Measurements from ENCODE around the gene SELENBP1.
"Not testable (repeated sequence)": the region's sequence is repeated elsewhere in the genome, so short reads cannot be mapped to it uniquely, and the experiment has no call there.

The SELENBP1 gene

GRCh38 chr1:151352021-151352718, 20.3 kb downstream of the SELENBP1 start:
- no peak overlapping the region for H3K4me3 ChIP-seq (ENCODE audit: low read depth, low read length)
- peaks cover 3% of the 10 kb centered on the region for H3K9me3 ChIP-seq (ENCODE audit: control insufficient read depth, insufficient read depth, low read length)
- peaks cover 5% of the 10 kb centered on the region for H3K4me1 ChIP-seq (ENCODE audit: control insufficient read depth, insufficient read depth, low read length)
- H3K36me3 ChIP-seq (ENCODE audit: control insufficient read depth, insufficient read depth, low read length), result no peaks in the 10 kb centered on the region
- no peaks in the 10 kb centered on the region for H3K27me3 ChIP-seq (ENCODE audit: control insufficient read depth, insufficient read depth, low read length)
- no peak overlapping the region for H3K9ac ChIP-seq (ENCODE audit: low read depth, low read length)

DNA sequence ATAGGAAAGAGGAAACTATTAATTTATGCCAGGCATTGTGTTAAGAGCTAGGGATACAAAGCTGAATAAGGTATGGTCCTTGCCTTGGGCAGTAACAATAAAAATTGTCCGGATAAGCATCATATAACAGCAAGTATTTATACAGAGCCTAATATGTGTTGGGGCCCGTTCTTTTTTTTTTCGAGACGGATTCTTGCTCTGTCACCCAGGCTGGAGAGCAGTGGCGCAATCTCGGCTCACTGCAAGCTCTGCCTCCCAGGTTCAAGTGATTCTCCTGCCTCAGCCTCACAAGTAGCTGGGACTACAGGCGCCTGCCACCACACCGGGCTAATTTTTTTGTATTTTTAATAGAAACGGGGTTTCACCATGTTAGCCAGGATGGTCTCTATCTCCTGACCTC, 22.2 kb downstream of the SELENBP1 start:
- not testable (repeated sequence) for H3K27me3 ChIP-seq (ENCODE audit: control insufficient read depth, insufficient read depth, low read length); H3K36me3 ChIP-seq (ENCODE audit: control insufficient read depth, insufficient read depth, low read length); H3K9ac ChIP-seq (ENCODE audit: low read depth, low read length); H3K4me3 ChIP-seq (ENCODE audit: low read depth, low read length); H3K9me3 ChIP-seq (ENCODE audit: control insufficient read depth, insufficient read depth, low read length)
- peaks cover 11% of the 10 kb centered on the region for H3K4me1 ChIP-seq (ENCODE audit: control insufficient read depth, insufficient read depth, low read length)

- Histone ChIP-seq H3K27me3 (ENCODE audit: control insufficient read depth, insufficient read depth, low read length) (no peaks in the 10 kb centered on the region), H3K36me3 (ENCODE audit: control insufficient read depth, insufficient read depth, low read length) (peaks cover 14% of the 10 kb centered on the region), H3K9ac (ENCODE audit: low read depth, low read length) (peak overlapping the region; percentile 47), H3K4me1 (ENCODE audit: control insufficient read depth, insufficient read depth, low read length) (peaks cover 11% of the 10 kb centered on the region), H3K9me3 (ENCODE audit: control insufficient read depth, insufficient read depth, low read length) (peaks cover 3% of the 10 kb centered on the region), H3K4me3 (ENCODE audit: low read depth, low read length) (peak overlapping the region; percentile 43)
Observed at GRCh38 chr1:151347523-151348246, 24.8 kb downstream of the SELENBP1 start.

DNA sequence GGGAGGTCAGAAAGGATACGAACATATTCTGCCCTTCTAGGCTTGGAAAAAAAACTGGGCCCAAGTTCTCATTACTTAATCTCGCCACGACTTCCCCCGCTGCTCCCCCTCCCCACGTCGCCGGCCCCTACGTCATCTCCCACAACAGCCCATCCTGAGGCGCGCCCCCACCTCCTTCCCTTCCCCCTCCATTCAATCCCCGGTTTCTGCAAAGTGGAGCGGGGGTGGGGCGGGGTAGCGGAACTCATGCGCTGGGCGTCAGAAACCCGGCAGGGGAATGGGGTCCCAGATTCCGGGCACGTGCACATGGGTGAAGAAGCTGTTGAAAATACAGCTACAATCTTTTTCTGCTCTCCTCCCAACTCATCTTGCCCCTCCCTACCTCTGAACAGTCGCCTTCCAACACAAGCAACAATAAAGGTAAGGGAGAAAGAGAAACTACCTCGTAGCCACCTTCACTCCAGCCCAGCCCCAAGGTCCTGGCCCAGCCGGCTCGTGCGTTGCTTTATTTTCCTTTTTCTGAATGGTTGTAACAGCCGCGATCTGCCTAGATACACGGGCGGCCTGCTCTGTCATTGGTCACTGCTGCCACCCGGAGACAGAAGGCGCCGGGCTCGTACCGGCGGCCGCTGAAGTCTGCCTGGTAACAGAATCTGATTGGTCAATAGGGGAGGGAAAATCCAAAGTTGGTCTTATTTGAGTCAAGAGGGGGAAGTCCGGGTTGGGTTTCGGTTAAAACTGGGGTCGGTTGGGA, 25.6 kb downstream of the SELENBP1 start, which contains the start of gene RFX5:
Gene RFX5, minus strand, starts transcription at position 484 of the 754 bp plus-strand sequence. CDS start 932 bp downstream, outside the sequence.
- Histone ChIP-seq H3K4me1 (ENCODE audit: control insufficient read depth, insufficient read depth, low read length) (peaks cover 11% of the 10 kb centered on the region), H3K36me3 (ENCODE audit: control insufficient read depth, insufficient read depth, low read length) (peaks cover 21% of the 10 kb centered on the region), H3K9ac (ENCODE audit: low read depth, low read length) (peak within 1 kb of the TSS; percentile 98), H3K9me3 (ENCODE audit: control insufficient read depth, insufficient read depth, low read length) (peaks cover 2% of the 10 kb centered on the region), H3K4me3 (ENCODE audit: low read depth, low read length) (peak within 1 kb of the TSS; percentile 89), H3K27me3 (ENCODE audit: control insufficient read depth, insufficient read depth, low read length) (no peaks in the 10 kb centered on the region)

DNA sequence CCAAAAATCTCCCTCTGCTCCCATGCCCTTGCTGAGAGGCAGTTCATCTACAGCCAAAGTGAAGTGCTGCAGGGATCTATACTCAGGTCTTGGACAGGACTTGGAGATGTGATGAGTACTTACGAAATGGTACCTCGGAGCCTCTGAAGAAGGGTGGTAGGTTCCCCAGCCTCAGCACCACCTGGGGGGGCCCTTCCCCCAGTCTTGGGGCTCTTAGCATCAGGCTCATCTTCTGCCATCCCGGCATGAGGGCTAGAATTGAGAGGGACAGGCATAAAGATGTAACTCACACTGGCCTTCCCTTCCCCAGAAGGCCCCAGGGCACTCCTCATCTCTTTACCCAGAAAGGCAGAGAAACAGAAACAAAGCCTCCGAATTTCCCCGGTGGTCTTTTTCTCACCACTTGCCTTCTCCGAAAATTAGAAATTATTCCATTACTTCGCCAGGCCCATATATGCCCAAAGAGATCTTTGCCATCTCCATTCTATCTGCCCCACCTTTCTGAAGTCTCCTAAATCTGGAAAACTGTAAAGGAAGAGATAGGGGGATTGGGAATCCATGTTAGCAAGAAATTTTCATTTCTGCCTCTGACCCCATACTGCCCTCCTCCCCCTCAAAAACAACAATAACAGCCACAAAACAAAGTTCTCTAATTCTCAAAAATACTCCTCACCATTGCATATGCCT, 26.3 kb downstream of the SELENBP1 start:
- Histone ChIP-seq H3K4me3 (ENCODE audit: low read depth, low read length) (peak overlapping the region; percentile 89), H3K9ac (ENCODE audit: low read depth, low read length) (peak overlapping the region; percentile 98), H3K27me3 (ENCODE audit: control insufficient read depth, insufficient read depth, low read length) (no peaks in the 10 kb centered on the region), H3K9me3 (ENCODE audit: control insufficient read depth, insufficient read depth, low read length) (no peaks in the 10 kb centered on the region), H3K4me1 (ENCODE audit: control insufficient read depth, insufficient read depth, low read length) (peaks cover 11% of the 10 kb centered on the region), H3K36me3 (ENCODE audit: control insufficient read depth, insufficient read depth, low read length) (peaks cover 21% of the 10 kb centered on the region)

- no peak overlapping the region for H3K4me3 ChIP-seq (ENCODE audit: low read depth, low read length)
- H3K9ac ChIP-seq (ENCODE audit: low read depth, low read length), result no peak overlapping the region
- no peaks in the 10 kb centered on the region for H3K9me3 ChIP-seq (ENCODE audit: control insufficient read depth, insufficient read depth, low read length)
- H3K4me1 ChIP-seq (ENCODE audit: control insufficient read depth, insufficient read depth, low read length), result peaks cover 11% of the 10 kb centered on the region
- H3K36me3 ChIP-seq (ENCODE audit: control insufficient read depth, insufficient read depth, low read length), result peaks cover 21% of the 10 kb centered on the region
- no peaks in the 10 kb centered on the region for H3K27me3 ChIP-seq (ENCODE audit: control insufficient read depth, insufficient read depth, low read length)
Observed at GRCh38 chr1:151344291-151344690, 28.2 kb downstream of the SELENBP1 start.

GRCh38 chr1:151343587-151343986, 28.9 kb downstream of the SELENBP1 start:
- no peak overlapping the region for H3K9ac ChIP-seq (ENCODE audit: low read depth, low read length)

DNA sequence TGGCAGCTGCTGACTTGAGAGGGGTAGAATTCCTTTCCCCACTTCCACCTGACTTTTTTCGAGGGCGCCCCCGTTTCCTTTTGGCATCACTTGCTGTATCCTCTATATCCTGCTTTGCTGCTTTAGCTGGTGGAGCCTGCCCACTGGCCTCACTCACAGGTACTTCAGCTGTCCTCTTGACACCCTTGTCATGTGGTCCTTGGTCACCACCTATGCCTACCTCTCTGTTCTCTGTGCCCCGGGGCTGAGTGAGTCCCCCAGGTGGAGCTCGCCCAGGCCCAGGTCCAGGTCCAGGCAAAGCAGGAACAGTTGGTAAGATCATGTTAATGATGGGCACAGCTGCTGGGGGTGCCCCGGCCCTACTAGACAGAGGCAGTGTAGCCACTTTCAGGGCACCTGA, 29.9 kb downstream of the SELENBP1 start:
- H3K36me3 ChIP-seq (ENCODE audit: control insufficient read depth, insufficient read depth, low read length), result peaks cover 21% of the 10 kb centered on the region
- peaks cover 6% of the 10 kb centered on the region for H3K4me1 ChIP-seq (ENCODE audit: control insufficient read depth, insufficient read depth, low read length)
- no peaks in the 10 kb centered on the region for H3K27me3 ChIP-seq (ENCODE audit: control insufficient read depth, insufficient read depth, low read length)
- no peak overlapping the region for H3K9ac ChIP-seq (ENCODE audit: low read depth, low read length)
- no peak overlapping the region for H3K4me3 ChIP-seq (ENCODE audit: low read depth, low read length)
- H3K9me3 ChIP-seq (ENCODE audit: control insufficient read depth, insufficient read depth, low read length), result no peaks in the 10 kb centered on the region

More at GRCh38 chr1:151343587-151343986, 28.9 kb downstream of the SELENBP1 start:
- Histone ChIP-seq H3K36me3 (ENCODE audit: control insufficient read depth, insufficient read depth, low read length) (peaks cover 21% of the 10 kb centered on the region), H3K27me3 (ENCODE audit: control insufficient read depth, insufficient read depth, low read length) (no peaks in the 10 kb centered on the region), H3K4me3 (ENCODE audit: low read depth, low read length) (no peak overlapping the region), H3K9me3 (ENCODE audit: control insufficient read depth, insufficient read depth, low read length) (no peaks in the 10 kb centered on the region), H3K4me1 (ENCODE audit: control insufficient read depth, insufficient read depth, low read length) (peaks cover 11% of the 10 kb centered on the region)

DNA sequence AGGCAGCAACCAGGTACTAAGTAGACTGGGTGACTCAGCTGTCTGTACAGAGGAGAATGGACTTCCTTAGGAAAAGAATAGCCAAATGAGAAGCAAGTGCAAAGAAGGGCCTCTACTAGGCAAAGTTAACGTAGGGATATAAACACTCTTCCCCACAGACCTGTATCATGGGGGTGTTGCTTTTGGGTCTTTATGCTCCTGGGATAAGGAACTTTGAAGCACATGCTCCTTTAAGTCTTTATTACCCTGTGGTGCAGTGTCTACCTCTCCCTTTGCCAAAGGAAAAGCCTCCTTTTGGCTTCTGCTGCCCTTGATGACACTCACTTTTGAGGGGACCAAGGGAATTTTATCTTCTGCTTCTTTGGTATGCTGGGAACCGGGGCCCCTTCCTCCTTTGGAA, 30.5 kb downstream of the SELENBP1 start:
- peaks cover 6% of the 10 kb centered on the region for H3K4me1 ChIP-seq (ENCODE audit: control insufficient read depth, insufficient read depth, low read length)
- peaks cover 21% of the 10 kb centered on the region for H3K36me3 ChIP-seq (ENCODE audit: control insufficient read depth, insufficient read depth, low read length)
- H3K9ac ChIP-seq (ENCODE audit: low read depth, low read length), result no peak overlapping the region
- H3K27me3 ChIP-seq (ENCODE audit: control insufficient read depth, insufficient read depth, low read length), result no peaks in the 10 kb centered on the region
- H3K4me3 ChIP-seq (ENCODE audit: low read depth, low read length), result no peak overlapping the region
- H3K9me3 ChIP-seq (ENCODE audit: control insufficient read depth, insufficient read depth, low read length), result no peaks in the 10 kb centered on the region

DNA sequence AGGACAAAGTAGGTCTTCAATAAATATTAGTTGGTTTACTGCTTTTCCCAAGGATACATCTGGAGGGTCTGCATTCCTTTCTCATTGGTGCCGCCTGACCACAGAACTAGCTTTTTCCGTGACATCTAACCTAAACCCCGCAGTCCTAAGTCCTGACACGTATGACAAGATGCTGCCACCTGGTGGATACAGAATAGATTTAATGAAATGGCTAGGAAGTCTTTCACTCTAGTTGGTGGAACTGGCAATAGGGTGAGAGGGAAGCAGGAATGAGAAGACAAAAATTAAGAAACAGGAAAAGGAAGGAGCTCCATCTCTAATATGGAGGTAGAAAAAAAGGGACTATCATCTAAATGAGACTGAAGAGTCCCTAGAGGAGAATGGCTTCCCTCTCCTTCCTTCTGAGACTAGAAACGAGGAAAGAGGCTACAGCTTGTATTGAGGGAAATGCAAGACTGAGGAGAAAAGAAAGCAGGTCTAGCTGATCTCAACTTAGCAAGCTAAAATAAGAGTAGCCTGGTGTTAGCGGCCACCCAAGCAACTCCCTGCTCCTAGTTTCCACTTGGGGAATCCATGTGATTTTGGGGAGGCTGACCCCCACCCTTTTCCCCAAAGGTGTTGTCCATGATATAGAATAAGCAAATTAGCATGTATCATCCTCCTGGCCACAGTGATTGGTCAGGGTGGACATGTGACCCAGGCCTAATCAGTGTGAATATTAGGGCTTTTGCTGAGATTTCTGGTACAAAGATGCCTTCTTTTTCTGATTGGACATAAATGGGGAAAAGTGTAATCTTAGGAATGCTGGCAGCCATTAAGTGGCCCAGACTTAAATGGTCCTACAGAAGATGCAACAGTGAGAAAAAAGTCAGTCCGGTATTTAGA, 31.4 kb downstream of the SELENBP1 start:
- H3K4me3 ChIP-seq (ENCODE audit: low read depth, low read length), result no peak overlapping the region
- no peaks in the 10 kb centered on the region for H3K27me3 ChIP-seq (ENCODE audit: control insufficient read depth, insufficient read depth, low read length)
- H3K9ac ChIP-seq (ENCODE audit: low read depth, low read length), result no peak overlapping the region
- no peaks in the 10 kb centered on the region for H3K9me3 ChIP-seq (ENCODE audit: control insufficient read depth, insufficient read depth, low read length)
- H3K36me3 ChIP-seq (ENCODE audit: control insufficient read depth, insufficient read depth, low read length), result peaks cover 21% of the 10 kb centered on the region
- peaks cover 6% of the 10 kb centered on the region for H3K4me1 ChIP-seq (ENCODE audit: control insufficient read depth, insufficient read depth, low read length)

Measured in iPS-15b (cell line).